ENCODE measurements around the gene ZNF622.

The ZNF622 gene

GRCh38 chr5:16427587-16427986 is 38.0 kb downstream of the ZNF622 start:
- TF ChIP-seq ZNF624 (tag by site-specific recombination; IDR thresholded peaks at IDR 0.05) (no peak), ZNF354C (tag by site-specific recombination; IDR thresholded peaks at IDR 0.05; ENCODE audit: borderline replicate concordance, low read depth) (no peak), ZNF133 (tag by site-specific recombination; IDR thresholded peaks at IDR 0.05) (no peak), ZNF660 (tag by site-specific recombination; IDR thresholded peaks at IDR 0.05) (no peak), ZNF292 (tag by site-specific recombination; IDR thresholded peaks at IDR 0.05; ENCODE audit: borderline replicate concordance, low read depth) (no peak), ZNF677 (tag by site-specific recombination; IDR thresholded peaks at IDR 0.05) (no peak), PRDM1 (tag by site-specific recombination; IDR thresholded peaks at IDR 0.05) (no peak), ZBTB8A (tag by site-specific recombination; IDR thresholded peaks at IDR 0.05) (no peak), ZNF777 (tag by site-specific recombination; IDR thresholded peaks at IDR 0.05; ENCODE audit: borderline replicate concordance) (no peak), ZBTB48 (tag by site-specific recombination; IDR thresholded peaks at IDR 0.05) (no peak), ZNF623 (tag by site-specific recombination; IDR thresholded peaks at IDR 0.05) (no peak), ZNF514 (tag by site-specific recombination; IDR thresholded peaks at IDR 0.05) (no peak), ZNF157 (tag by site-specific recombination; IDR thresholded peaks at IDR 0.05) (no peak), SCRT2 (tag by site-specific recombination; IDR thresholded peaks at IDR 0.05) (no peak), KLF1 (tag by site-specific recombination; IDR thresholded peaks at IDR 0.05) (no peak), ZNF785 (tag by site-specific recombination; IDR thresholded peaks at IDR 0.05) (no peak), ZNF830 (tag by site-specific recombination; IDR thresholded peaks at IDR 0.05; ENCODE audit: low read depth) (no peak), GLI2 (tag by site-specific recombination; IDR thresholded peaks at IDR 0.05; ENCODE audit: borderline replicate concordance, low read depth) (no peak), ZNF404 (tag by site-specific recombination; IDR thresholded peaks at IDR 0.05) (no peak)
- TF ChIP-seq, protein P1, sequence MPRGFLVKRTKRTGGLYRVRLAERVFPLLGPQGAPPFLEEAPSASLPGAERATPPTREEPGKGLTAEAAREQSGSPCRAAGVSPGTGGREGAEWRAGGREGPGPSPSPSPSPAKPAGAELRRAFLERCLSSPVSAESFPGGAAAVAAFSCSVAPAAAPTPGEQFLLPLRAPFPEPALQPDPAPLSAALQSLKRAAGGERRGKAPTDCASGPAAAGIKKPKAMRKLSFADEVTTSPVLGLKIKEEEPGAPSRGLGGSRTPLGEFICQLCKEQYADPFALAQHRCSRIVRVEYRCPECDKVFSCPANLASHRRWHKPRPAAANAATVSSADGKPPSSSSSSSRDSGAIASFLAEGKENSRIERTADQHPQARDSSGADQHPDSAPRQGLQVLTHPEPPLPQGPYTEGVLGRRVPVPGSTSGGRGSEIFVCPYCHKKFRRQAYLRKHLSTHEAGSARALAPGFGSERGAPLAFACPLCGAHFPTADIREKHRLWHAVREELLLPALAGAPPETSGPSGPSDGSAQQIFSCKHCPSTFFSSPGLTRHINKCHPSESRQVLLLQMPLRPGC (tag by site-specific recombination; IDR thresholded peaks at IDR 0.05) = no peak
- Histone ChIP-seq H3K9me3 (ENCODE audit: control insufficient read depth, insufficient read depth, low read depth, low read length) (no peaks in the 10 kb centered on the region), H3K27ac (ENCODE audit: extremely low read depth, low read depth, low read length) (no peak overlapping the region), H3K4me3 (ENCODE audit: low read depth, low read length) (no peak overlapping the region), H3K4me1 (ENCODE audit: control insufficient read depth, insufficient read depth, low read length) (no peaks in the 10 kb centered on the region), H3K36me3 (ENCODE audit: control insufficient read depth in 2 of 2, insufficient read depth in 1 of 2, low read length in 2 of 2) (no peaks in the 10 kb centered on the region)
- CTCF ChIA-PET = interaction anchor here (0.8 to 1.6 kb wide), 3 partner anchors 28 to 267 kb away, joined by 3 to 5 read pairs (median 4); no protein-coding TSS in a partner anchor
- POLR2A ChIA-PET = no interaction called here

DNA sequence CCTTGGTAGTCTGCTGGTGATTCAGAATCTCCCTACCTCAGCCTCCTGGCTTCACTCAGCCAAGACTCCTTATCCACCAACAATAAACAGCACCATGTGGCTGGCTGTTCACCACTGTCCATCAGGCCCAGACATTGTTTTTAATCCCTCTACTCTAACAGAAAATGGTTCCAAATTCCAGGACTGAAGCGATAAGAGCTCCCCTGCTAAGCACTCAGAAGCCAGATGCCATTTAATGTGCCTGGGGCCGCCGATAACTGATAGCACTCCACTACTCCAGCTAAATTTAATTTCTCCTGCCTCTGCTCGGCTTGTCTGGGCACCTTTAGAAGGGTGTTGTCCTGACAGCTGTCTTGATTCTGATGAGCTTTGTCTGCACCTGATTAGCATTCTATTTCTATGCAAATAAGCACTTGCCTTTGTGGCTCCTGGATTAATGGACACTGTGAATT is 47.1 kb downstream of the ZNF622 start:
- 0 out of 2 replicates have a peak, but pooled peaks have one; percentile 25 for TF ChIP-seq GLIS1 (tag by site-specific recombination; IDR thresholded peaks at IDR 0.05)
- TF ChIP-seq, protein P2, sequence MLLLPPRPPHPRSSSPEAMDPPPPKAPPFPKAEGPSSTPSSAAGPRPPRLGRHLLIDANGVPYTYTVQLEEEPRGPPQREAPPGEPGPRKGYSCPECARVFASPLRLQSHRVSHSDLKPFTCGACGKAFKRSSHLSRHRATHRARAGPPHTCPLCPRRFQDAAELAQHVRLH (tag by site-specific recombination; IDR thresholded peaks at IDR 0.05) = no peak
- ChIA-PET CTCF (interaction anchor here (0.5 to 2.8 kb wide), 2 partner anchors 37 to 132 kb away, joined by 4 to 8 read pairs; no protein-coding TSS in a partner anchor), POLR2A (no interaction called here)
- no peak overlapping the region for H3K27ac ChIP-seq (ENCODE audit: extremely low read depth, low read depth, low read length)
- H3K4me3 ChIP-seq (ENCODE audit: low read depth, low read length) = no peak overlapping the region
- H3K9me3 ChIP-seq (ENCODE audit: control insufficient read depth, insufficient read depth, low read depth, low read length) = no peaks in the 10 kb centered on the region
- H3K4me1 ChIP-seq (ENCODE audit: control insufficient read depth, insufficient read depth, low read length) = no peaks in the 10 kb centered on the region
- H3K36me3 ChIP-seq (ENCODE audit: control insufficient read depth in 2 of 2, insufficient read depth in 1 of 2, low read length in 2 of 2) = no peaks in the 10 kb centered on the region

Measured in HEK293 (cell line).